ENCODE data around the gene MAT2A.

The MAT2A gene

DNA sequence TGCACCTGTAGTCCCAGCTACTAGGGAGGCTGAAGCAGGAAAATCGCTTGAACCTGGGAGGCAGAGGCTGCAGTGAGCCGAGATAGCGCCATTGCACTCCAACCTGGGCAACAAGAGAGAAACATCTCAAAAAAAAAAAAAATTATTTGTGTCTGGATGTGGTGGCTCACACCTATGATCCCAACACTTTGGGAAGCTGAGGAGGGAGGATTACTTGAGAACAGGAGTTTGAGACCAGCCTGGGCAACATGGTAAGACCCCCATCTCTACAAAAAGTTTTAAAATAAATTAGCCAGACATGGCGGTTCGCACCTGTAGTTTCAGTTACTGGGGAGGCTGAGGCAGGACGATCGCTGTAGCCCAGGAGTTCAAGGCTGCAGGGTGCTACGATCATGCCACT is 36.8 kb downstream of the MAT2A start:
- DNase-seq (ENCODE audit: extremely low read depth, low read depth) = no peak
- TF ChIP-seq, protein P1, sequence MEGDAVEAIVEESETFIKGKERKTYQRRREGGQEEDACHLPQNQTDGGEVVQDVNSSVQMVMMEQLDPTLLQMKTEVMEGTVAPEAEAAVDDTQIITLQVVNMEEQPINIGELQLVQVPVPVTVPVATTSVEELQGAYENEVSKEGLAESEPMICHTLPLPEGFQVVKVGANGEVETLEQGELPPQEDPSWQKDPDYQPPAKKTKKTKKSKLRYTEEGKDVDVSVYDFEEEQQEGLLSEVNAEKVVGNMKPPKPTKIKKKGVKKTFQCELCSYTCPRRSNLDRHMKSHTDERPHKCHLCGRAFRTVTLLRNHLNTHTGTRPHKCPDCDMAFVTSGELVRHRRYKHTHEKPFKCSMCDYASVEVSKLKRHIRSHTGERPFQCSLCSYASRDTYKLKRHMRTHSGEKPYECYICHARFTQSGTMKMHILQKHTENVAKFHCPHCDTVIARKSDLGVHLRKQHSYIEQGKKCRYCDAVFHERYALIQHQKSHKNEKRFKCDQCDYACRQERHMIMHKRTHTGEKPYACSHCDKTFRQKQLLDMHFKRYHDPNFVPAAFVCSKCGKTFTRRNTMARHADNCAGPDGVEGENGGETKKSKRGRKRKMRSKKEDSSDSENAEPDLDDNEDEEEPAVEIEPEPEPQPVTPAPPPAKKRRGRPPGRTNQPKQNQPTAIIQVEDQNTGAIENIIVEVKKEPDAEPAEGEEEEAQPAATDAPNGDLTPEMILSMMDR (IDR thresholded peaks at IDR 0.05; ENCODE audit: low read depth, low read length) = no peak

DNA sequence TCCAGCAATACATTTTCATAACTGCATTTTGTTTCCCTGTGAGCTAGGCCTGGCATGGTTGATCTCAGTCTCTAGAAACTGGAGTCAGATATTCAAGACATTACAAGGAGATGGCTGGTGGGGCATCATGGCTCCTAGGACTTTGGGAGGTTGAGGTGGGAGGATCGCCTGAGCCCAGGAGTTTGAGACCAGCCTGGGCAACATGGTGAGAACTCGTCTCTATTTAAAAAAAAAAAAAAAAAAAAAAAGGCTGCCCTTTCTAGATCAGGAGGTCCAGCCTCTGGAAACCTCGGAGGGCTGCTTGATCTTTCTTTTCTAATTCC is 38.1 kb downstream of the MAT2A start:
- no peak for DNase-seq (ENCODE audit: extremely low read depth, low read depth)
- TF ChIP-seq, protein P1 (IDR thresholded peaks at IDR 0.05; ENCODE audit: low read depth, low read length) = no peak

DNA sequence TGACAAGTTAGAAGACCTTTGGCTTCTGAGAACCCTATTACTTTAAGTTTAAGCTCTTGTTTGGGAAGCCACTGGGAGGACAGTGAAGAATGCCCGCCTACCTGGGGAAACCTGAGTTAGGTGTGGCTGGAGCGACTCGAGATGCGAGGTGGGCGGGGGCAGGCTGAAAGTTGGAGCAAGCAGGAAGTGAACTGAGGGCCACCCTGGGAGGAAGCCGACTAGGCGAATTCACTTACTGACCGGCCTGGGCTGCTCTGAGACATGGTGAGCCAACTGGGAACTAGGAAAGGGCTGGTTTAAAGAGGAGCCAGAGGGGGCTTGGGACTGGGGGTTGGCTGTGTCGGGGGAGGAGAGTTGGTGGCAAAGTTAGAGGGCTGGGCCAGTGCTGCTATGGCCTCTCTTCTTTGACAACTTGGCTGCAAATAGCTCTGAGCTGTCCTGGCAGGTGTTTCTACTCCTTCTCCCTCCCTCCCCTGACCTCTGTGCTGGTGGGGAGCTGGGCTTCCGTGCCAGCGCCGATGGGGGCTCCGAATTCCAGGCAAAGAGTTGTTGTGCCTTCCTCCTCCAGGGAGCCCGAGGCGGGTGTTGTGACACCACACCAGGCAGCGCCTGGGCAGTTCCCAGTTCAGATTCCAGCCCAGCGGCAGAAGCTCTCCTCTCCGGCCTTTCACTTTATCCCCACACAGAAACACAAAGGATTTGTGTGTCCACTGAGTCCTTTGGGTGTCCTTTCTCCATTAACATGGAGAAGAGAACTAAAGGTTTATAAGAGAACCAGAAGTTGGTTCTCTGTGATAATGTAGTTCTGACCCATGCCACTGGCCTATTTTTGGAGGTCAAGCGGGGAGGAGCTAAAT is 38.6 kb downstream of the MAT2A start, which contains the start of gene VAMP8:
Gene VAMP8, plus strand, starts transcription at position 201 of the 857 bp plus-strand sequence. Its CDS starts 61 bp downstream, at position 262.
- TF ChIP-seq, protein P1 (IDR thresholded peaks at IDR 0.05; ENCODE audit: low read depth, low read length) = no peak
- DNase-seq (ENCODE audit: extremely low read depth, low read depth) = no peak

DNA sequence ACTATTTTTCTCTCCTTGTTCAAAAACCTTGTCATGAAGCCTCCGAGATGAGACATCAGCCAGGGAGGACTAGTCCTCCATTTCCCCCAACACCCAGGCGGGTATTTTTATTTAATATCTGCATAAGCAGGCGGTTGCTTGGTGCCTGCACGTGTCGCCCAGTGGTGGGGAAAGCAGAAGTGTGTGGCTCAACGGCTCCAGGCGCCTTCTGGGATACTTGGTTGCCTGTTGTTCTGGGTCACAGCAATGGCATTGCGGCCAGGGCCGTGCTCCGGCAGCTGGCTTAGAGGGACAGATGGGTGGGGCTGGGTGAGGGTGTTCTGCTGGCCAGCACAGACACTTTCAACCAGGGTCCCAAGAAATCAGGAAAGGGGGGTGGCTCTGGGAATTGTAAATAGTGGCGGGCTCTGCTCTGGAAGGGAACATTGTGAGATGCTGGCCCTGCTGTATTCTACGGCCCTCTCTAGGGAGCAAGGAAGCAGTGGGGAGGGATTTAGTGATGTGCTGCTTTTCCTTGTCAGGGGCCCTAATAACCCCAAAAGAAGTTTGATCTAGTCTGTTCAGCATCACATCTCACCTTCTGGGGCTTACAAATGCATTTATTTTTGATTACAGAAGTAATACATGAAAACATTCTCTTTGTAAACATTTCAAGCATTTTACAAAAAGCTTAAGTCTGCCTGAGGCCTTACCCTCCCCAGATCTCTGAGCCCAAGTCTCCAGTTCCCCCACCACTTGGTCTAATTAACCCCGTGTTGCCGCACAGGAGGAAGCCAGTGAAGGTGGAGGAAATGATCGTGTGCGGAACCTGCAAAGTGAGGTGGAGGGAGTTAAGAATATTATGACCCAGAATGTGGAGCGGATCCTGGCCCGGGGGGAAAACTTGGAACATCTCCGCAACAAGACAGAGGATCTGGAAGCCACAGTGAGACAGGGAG is 39.5 kb downstream of the MAT2A start:
- TF ChIP-seq, protein P1 (IDR thresholded peaks at IDR 0.05; ENCODE audit: low read depth, low read length) = no peak
- no peak for DNase-seq (ENCODE audit: extremely low read depth, low read depth)

DNA sequence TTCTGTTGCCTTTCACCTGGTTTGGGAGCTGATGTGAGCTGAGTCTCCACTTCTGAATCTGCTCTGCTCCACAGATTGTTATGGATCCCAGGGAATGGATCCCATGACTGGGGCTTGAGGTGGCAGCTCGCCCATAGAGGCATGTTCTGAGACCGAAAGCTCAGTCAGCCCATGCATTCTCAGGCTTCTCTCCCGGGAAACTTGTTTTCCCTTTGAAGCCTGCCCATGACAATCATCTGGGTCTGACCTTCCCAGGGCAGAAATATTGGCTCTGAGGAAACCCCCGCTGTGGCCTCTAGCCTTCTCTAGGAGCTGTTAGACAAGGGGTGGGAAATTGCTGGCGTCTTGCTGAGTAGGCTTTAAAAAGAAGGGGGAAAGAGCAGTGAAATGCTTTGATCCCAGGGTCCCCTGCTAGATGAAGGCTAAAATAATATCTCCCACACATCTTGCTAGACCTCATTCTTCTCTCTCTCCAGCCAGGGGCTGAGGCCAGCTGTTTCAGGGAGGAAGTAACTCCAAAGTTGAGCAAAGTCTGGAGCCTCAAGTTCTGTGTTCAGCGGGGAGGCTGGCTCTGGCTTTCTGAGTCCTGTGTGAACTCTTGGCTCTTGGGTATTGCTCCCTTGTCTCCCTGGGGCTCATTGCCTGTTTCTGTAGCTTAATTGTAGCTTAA is 40.4 kb downstream of the MAT2A start:
- TF ChIP-seq, protein P1 (IDR thresholded peaks at IDR 0.05; ENCODE audit: low read depth, low read length) = no peak
- no peak for DNase-seq (ENCODE audit: extremely low read depth, low read depth)

DNA sequence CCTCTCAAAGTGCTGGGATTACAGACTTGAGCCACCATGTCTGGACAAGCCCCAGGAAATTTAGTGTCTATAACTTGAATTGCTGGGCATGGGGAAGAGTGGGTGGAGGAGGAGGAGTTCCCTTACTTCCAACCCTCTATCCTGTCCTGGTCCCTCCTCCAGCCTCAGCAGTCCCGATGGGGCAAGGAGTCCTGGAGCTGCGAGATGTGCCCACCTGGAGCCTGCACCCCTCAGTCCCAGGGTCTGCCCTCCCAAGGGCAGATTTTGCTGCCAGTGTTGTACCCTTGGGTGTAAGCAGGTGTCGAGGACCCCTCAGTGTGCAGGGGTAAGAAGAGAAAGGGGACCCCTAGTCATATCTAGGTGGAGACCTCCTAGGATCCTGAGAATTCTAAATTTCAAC is 41.2 kb downstream of the MAT2A start:
- TF ChIP-seq, protein P1 (IDR thresholded peaks at IDR 0.05; ENCODE audit: low read depth, low read length) = no peak
- no peak for DNase-seq (ENCODE audit: extremely low read depth, low read depth)
